Measurements from ENCODE around the gene VWA8.
"Not testable (repeated sequence)": the region's sequence is repeated elsewhere in the genome, so short reads cannot be mapped to it uniquely, and the experiment has no call there.

Gene VWA8

DNA sequence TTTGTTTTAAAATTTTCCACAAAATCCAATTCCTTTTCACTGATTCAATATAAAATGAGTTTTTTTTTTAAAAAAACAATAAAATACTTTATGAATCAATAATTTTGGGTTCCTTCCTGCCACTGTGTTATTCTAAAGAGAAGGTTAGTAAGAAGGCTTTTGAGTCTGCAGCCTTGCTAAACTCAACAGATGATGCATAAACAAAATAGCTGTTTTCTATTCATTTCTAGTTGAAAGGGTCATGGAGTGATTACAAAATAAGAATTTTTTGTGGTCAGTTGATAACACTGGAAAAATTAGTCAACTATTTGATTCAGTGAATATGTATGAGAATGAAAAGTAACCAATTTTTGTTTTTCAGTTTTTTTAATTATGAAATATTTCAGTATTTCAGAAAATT lies 169.9 kb downstream of the VWA8 start:
- DNase-seq, result no peak

DNA sequence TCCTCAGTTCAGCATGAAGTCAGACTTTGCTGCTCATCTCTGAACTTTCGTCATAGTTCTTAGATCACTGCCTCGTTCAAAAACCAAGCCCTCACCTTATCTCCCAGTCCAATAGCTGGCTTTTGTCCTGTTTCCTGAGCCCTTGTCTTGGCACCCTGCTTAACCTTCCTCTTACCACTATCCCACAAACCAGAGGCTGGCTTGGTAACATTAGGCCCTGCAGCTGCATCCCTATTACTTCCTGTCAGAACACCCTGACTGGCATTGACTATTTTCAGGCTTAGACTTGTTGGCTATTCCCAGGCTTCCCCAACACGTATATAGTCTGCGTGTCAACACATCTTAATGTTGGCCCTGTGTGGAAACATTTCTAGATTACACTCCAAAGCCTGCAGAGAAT lies 172.4 kb downstream of the VWA8 start:
- DNase-seq, result no peak

DNA sequence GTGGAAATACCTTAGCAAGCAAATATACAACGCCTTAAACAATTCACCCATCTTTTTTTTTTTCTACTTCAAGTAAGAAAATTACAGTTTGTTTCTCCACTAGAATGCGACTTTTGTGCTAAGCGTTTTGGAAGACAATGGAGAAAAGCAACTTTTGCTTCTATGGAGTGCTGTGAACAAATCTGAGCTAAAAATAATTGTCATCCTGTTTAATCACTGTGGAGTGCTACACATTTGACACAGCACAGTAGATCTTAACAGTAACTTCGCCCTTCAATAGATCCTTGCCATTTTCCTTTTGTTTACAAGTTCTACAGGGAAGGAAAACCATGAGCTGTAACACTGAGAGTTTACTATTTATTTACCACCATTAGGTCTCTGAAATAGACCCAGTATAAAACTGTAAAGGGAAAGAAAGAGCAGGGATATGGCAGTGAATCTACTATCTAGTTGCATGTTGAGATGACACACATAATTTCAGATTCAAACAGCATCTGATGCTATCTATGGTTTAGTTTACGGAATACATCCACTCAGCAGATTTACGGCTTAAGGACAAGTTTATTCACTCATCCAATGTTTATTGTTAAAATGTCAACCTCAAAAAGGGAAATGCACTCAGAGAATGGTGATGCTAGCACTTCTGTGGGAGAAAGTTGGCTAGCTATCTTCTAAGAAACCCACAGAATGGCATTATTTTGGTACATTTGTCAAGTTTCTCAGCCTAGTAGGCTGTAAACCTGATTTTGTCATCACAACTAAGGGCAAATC lies 175.3 kb downstream of the VWA8 start:
- DNase-seq, result no peak

DNA sequence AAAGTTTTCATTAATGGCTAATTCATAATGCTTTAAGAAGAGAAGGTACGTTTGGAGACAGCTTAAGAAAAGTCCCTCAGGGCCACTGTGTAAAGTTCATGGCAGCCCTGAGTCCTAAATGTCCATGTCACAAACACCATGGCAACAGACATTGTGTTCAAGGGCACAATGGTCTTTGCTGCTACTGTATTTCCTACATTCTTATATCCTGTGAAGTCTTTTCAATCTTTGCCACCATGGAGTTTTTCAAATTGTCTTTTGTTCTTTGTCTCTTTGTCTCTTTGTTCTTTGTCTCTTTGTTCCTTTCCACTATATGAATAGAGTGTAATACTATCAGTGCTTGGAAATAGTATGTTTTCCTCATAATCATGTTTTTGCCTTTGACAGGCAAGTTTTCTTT lies 178.8 kb downstream of the VWA8 start:
- no peak for DNase-seq

DNA sequence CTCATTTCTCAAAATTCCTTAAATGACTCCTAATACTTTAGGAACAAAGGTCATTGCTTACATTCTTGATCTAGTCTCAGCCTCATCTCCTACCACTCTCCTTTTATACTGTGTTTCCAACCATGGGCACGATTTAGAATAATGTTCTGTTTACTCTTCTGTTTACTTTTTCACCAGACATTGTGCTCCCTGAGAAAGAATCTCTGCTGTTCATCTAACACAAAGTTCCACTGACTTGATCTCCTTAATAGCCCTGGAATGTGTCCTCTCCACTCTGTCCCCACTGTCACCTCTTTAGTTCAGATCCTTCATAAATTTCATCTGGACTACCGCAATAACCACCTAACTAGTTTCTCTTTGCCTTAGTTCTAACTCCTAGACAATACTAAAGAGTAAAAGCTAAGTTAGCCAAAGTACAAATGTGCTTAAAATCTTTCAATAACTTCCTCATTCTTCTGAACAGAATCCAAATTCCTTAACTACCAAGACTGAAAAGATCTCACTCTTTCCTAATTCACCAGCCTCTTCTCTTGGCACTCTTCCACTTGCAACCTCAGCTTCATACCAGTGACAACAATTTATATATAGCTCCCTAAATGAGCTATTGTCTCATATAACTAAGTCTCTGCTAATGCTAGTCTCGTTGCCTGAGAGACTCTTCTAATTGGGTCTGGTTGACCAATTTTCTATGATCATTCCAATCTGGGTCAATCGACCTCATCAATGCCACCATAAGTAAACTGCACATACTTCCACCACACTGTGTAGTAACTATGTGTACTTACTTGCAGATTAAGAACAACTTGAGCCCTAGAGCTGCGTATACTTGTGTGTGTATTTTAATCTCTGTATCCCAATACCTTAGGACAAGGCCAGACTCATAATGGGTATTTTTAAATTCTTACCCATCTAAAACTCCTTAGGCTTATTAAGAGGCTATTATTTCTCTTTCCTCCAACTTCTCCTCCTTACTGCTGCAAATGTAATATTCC lies 179.9 kb downstream of the VWA8 start:
- DNase-seq, result no peak

DNA sequence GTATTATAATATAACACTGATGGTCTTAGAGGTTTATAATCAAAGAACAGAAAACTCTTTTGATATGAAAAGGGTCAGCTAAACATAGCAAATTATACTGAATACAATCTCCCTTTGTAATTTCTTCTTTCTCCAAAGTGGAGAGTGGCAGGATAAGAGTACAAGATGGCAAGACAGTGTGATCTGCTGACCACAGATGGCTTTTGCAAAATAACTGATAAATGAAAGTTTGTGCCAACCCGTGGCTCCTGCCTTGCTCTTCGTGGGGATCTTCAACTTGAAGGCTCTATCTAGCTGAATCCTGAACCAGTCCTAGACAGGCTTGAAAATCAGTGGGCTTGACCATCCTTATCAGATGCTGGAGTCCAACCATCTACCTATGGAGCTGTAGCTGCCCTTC lies 185.7 kb downstream of the VWA8 start:
- DNase-seq, result no peak

DNA sequence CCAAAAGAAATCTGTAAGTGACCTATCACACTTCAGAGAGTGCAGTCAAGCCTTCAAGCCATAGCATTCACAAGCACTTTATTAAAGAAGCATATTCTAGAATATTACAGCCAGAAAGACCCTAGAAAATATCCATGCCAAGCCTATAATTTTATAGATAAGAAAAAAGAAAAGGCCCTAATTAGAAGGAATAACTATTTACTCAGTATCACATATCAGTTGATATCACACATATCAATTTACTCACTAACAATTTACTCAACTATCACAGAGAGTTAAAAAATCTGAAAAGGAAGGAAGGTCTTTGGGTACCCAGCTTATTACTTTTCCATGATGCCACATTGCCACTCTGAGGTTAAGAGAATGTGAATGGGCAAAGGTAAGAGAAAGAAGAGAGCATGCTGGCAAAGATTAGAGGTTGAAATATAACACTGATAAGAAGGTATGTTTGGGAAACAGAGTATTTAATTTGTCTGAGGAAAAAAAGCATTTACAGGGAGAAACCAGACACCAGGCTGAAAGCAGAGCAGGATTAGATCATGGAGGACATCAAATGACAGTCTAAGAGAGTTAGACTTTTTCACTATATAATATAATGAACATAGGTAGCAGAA lies 186.2 kb downstream of the VWA8 start:
- DNase-seq, result no peak

DNA sequence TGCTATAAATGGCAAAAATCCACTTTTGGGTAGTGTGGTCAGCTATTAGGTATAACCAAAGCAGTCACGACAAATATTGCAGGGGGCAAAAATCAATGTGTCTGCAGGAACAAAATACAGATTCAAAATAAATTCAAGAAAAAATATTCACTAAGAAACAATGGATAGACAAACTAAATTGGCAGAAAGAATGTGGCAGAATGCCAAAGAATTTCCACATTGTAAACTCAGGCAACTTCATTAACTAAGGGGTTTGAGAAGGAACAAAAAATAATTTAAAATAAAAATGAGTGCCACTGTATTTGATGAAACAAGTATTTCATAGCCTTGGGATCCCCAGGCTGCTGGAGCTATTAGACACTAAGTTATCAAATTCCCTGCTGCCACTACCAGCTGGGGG lies 193.1 kb downstream of the VWA8 start:
- no peak for DNase-seq

DNA sequence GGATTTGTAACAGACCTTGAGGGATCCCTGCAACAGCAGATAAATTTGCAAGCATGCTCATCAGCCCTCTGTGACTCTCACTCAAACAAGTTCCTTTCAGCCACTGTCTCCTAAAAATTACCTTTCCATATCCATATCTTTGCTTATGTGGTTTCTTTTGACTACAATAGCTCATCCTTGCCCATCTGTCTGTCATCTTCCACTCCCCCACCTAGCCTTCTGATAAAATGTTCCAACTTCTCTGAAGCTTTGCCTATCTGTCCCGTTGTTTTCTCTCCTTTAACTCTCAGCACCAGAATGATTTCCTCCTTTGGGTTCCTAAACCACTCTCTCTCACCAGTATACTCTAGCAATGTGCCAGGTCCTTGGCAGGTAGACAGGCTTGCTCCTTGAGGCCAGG lies 194.5 kb downstream of the VWA8 start:
- no peak for DNase-seq

DNA sequence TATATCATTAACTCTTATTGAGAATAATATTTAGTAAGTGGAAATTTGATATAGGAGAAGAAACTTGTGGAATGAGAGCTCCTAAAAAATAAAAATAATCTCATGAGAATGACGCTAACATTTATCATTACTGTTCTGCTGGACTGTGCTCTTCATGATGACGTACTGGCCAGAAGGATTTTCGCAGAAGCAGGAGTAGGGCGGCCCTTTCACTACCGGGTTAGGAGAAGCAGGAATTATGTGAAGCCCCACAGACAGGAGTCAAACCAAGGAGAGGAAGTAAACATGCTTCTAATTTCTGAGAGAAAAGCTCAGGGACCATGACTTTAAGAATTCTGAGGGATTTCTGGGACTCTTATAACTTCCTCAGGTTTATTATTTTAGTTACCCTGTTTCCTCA lies 195.1 kb downstream of the VWA8 start:
- DNase-seq, result no peak

DNA sequence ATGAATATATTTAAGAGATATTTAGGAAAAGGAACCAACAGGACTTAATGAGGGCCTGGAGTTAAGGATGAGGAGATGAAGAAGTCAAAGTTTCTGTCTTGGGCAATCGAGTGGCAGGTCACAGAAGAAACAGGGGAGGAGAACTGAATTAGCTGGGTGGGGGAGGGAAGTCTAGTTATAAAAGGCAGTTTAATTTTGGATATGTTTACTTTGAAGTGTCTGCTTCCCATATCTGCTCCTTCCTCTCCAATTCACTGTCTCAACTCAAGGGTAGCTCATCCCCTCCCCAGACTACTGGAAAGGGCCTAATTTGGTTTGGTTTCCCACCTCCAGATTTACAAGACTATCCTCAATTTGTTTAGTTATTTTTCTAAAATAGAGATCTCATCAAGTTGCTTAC lies 195.9 kb downstream of the VWA8 start:
- DNase-seq, result no peak

DNA sequence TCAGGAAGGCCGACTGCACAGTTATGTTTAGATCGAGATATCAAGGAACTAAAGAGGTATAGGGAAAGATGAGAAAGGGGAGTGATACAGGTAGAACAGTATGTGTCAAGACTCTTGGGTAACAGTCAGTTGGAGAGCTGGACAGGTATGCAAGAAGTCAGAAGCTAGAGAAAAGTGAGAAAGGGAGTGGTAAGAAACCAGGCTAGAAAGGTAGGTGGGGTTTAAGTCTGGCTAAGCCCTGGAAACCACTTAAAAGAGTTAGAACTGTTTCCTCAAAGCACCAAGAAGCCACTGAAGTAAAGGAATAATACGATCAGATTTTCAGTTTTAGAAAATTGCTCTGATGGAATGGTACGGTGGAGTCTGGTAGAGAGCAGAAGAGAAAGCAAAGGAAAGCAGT lies 196.4 kb downstream of the VWA8 start:
- no peak for DNase-seq

DNA sequence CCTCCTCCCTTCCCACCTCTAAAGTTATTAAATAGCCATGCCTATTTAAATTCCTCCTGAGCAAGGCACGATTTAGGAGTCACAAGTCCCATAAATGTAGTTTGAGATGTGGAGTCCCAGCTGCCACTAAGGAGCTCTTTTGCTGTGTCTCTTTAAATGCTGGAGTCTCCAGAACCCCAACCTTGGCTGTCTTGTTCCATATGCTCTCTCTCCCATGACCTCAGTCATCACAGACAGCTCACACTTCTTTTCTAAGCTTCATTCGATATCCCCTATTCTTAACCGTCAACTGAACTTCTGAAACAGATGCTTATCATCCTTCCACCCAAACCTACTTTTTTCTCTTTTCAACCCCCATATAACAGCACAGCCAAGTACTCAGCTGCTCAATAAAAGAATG lies 197.1 kb downstream of the VWA8 start:
- no peak for DNase-seq

DNA sequence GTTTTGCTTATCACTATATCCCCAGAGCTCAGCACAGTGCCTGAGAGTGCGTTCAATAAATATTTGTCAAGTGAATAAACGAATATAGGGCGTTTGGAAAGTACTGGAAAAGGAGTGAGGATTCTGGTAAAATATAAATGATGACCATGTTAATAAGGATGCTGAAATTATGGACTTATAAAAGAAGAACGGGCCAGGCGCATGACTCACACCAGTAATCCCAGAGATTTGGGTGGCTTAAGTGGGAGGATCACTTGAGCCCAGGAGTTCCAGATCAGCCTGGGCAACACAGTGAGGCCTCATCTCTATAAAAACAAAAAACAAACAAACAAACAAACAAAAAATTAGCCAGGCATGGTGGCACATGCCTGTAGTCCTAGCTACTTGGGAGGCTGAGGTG lies 198.1 kb downstream of the VWA8 start:
- no peak for DNase-seq

DNA sequence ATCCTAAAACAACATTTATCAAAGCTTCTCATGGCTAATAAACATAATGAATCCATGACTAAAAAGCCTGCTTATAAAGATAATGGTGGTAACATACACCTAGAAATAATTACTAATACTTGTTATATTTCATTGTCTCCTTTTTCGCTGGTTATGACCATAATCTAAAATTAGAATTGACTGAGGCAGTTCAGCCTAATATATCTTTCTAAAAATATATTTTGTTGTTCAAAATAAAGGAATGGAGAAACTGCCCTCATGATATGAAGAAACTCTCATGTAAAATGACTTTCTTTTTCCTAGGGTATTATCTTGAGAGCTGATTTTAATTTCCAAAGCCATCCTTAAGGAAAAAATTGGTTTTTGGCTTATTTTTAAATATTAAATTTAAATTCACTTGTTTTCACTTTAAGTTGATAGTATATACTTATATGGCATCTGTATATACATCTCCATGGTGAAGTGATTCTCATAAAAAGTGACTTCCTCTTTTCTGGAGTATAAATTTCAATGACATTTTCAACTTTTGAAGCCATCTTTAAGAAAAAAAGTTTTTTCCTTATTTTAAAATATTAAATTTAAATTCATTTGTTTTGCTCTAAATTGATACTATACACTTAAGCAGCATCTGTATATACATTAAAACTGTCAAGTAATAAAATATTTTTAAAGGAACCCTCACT lies 204.6 kb downstream of the VWA8 start:
- no peak for DNase-seq

DNA sequence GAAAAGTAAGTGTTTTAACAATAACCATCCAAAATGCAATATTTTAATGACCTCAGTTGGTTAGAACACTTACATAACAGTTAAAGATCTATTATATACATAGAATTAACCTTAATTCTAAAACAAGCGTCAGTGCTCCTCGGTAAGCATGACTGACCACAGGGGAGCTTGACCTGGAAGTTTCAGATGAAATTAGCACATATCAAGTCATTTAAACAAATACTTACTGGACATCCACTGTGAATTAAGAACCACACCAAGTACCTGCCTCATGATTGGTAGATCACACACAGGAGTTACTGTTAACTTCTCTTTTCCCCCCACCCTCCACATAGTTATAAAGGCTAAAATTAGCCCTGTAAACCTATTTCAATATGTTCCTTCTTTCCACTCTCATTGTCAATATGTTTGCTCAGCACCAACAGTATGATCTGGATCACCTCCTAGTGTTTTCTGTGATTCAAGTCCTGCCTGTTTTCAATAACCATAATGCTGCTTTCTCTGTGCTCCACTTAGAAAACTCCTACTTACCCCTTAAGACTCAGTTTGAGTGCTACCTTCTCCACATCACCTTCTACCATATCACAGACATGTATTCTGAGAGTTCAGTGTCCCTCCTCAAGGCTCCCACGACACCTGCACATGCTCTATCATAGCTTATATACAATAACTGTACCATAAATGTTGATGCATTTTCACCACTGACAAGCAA lies 209.0 kb downstream of the VWA8 start:
- no peak for DNase-seq

DNA sequence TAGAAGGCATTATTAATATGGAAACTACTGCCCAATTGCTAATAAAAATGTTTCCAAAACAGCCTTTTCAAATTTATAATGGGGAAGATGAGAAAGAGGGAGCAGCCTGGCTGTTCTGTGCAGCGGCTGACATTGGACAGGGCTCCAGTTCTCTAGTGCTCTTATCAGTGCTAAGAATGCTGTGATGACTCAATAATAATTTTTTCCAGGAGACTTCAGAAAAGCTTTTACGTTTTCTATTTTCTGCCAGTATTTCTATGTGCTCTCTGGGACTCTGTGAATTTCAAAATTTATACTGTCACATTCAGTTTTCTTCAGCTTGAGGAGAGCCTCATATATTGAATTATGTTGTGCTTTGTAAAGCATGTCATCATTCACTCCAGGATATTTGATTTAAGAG lies 209.6 kb downstream of the VWA8 start:
- no peak for DNase-seq

DNA sequence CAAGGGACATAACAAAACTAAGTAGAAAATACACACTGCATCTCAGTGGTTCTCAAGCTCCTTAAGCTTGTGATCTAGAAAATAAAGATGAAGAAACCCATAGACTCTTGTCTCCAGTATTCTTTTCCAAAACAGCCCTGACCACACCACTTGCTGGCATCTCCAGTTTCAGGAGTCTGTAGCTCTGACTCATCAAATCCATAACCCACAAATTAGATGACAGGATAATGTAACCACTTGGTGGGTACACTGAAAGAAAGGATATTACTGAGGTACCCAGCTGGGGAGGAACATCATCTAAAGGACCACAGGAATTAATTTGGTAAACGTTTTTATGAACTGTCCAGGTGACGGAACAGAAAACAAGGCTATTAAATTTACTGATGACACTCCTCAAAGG lies 214.7 kb downstream of the VWA8 start:
- DNase-seq, result no peak

DNA sequence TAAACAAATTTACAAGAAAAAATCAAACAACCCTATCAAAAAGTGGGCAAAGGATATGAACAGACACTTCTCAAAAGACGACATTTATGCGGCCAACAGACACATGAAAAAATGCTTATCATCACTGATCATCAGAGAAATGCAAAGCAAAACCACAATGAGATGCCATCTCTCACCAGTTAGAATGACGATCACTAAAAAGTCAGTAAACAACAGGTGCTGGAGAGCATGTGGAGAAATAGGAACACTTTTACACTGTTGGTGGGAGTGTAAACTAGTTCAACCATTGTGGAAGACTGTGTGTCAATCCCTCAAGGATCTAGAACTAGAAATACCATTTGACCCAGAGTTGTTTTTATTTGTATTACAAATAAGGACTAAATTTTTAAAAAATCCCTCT lies 215.4 kb downstream of the VWA8 start:
- DNase-seq, result not testable (repeated sequence)

DNA sequence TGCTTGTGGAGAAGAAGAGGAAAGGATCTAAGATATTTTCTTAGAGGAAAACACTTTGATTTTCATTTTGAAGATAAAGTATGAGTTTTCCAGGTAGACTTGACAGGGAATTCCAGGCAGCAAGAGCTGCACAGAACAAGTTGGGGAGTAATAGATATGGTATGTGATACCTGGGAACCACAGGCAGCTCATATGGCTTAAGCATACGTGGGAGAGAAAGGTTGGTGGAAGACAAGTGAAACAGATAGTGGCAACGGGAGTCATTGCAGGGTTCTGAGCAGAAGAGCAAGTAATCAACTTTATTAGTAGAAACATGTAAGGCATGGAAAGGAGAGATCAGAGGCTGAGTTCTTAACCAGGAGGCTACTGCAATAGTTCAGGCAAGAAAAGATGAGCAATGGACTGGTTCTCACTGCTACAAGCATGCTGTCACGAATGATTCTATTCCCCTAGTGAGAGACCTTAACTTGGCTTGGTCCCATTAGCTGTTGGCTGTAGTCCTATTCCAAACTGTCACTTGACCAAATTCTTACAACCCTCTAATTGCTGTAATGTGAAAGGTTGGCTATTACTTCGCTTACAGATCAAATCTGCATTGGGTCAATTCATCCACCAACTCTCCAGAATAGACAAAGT lies 217.9 kb downstream of the VWA8 start:
- DNase-seq, result no peak

DNA sequence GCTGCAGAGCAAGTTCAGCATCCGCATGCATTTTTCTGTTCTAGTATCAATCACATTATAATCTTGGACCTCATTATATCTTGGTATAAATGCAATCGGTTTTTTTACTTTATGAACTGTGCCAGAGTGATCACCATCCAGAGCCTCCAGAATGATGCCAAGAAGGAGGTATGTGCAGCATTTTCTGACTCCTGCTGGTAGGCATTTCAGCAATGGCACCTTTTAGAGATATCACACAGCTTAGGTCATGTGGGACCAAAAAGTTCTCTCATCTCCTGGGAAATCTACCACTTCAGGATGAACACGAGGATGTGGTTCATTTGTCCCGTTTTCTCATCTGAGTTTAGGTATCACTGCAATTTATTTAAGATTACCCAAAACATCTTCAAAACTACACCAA lies 220.4 kb downstream of the VWA8 start:
- DNase-seq, result no peak
